GM18951 (cell line): ENCODE results near the gene PPFIA2.

Experiments used
- POLR2A ChIP-seq: IDR thresholded peaks from 4 replicates; pipeline ENCODE4 v1.6.1; 2011; ENCODE audit warnings: mild to moderate bottlenecking; ENCODE audit not compliant: insufficient read length, insufficient read depth; ENCODE audit errors: extremely low read depth
- in situ Hi-C: fragments of 300-500 bp; cut with MboI; formaldehyde crosslinking; loops from one replicate; pipeline ENCODE4 v1.12.0; 2022; ENCODE audit warnings: low sequenced_read_pairs, mixed read lengths, inconsistent platforms; ENCODE audit not compliant: unreplicated experiment

The PPFIA2 gene

GRCh38 chr12:81416571-81416970, 342.6 kb downstream of the PPFIA2 start:
- in situ Hi-C loops: no loop called here
- TF ChIP-seq POLR2A: no peak

- no peak for TF ChIP-seq POLR2A
- in situ Hi-C loops: no loop called here
Observed at GRCh38 chr12:81414441-81414840, 344.7 kb downstream of the PPFIA2 start.

GRCh38 chr12:81412940-81413339, 346.2 kb downstream of the PPFIA2 start:
- no peak for TF ChIP-seq POLR2A
- in situ Hi-C loops: no loop called here

- in situ Hi-C loops: no loop called here
Observed at GRCh38 chr12:81403348-81403747, 355.8 kb downstream of the PPFIA2 start.

GRCh38 chr12:81401241-81401640, 357.9 kb downstream of the PPFIA2 start:
- in situ Hi-C loops: no loop called here
- no peak for TF ChIP-seq POLR2A

More at GRCh38 chr12:81403348-81403747, 355.8 kb downstream of the PPFIA2 start:
- no peak for TF ChIP-seq POLR2A

GRCh38 chr12:81400024-81400423, 359.1 kb downstream of the PPFIA2 start:
- TF ChIP-seq POLR2A: no peak
- in situ Hi-C loops: no loop called here

GRCh38 chr12:81395431-81395830, 363.7 kb downstream of the PPFIA2 start:
- no peak for TF ChIP-seq POLR2A
- in situ Hi-C loops: no loop called here

GRCh38 chr12:81389550-81390099, 369.5 kb downstream of the PPFIA2 start:
- in situ Hi-C loops: no loop called here
- TF ChIP-seq POLR2A: no peak

GRCh38 chr12:81386101-81386500, 373.0 kb downstream of the PPFIA2 start:
- in situ Hi-C loops: no loop called here
- no peak for TF ChIP-seq POLR2A

- no peak for TF ChIP-seq POLR2A
- in situ Hi-C loops: no loop called here
Observed at GRCh38 chr12:81381951-81382350, 377.2 kb downstream of the PPFIA2 start.

GRCh38 chr12:81378601-81379285, 380.4 kb downstream of the PPFIA2 start:
- in situ Hi-C loops: no loop called here
- TF ChIP-seq POLR2A: no peak

- in situ Hi-C loops: no loop called here
- no peak for TF ChIP-seq POLR2A
Observed at GRCh38 chr12:81377771-81378170, 381.4 kb downstream of the PPFIA2 start.

GRCh38 chr12:81375969-81376368, 383.2 kb downstream of the PPFIA2 start:
- TF ChIP-seq POLR2A: no peak
- in situ Hi-C loops: no loop called here

GRCh38 chr12:81370456-81370855, 388.7 kb downstream of the PPFIA2 start:
- no peak for TF ChIP-seq POLR2A
- in situ Hi-C loops: no loop called here
